PFSK-1 (cell line): Measurements from ENCODE around the gene DAO.

Source experiments
- POLR2AphosphoS5 ChIP-seq: IDR thresholded peaks from 2 replicates; pipeline ENCODE4 v1.6.1; 2012; ENCODE audit warnings: low read depth, mild to moderate bottlenecking, control low read depth, low read length, moderate library complexity
- TF ChIP-seq, protein P1 (sequence below), 2 experiments: IDR thresholded peaks; 2 replicates each; pipeline versions ENCODE4 v1.6.1 to v1.8.0; 2011 to 2012; ENCODE audit warnings: low read depth in 2 of 2, low read length in 2 of 2, control low read depth in 1 of 2, inconsistent platforms in 1 of 2, mild to moderate bottlenecking in 1 of 2, moderate library complexity in 1 of 2; ENCODE audit not compliant: insufficient read depth in 1 of 2

DNA sequence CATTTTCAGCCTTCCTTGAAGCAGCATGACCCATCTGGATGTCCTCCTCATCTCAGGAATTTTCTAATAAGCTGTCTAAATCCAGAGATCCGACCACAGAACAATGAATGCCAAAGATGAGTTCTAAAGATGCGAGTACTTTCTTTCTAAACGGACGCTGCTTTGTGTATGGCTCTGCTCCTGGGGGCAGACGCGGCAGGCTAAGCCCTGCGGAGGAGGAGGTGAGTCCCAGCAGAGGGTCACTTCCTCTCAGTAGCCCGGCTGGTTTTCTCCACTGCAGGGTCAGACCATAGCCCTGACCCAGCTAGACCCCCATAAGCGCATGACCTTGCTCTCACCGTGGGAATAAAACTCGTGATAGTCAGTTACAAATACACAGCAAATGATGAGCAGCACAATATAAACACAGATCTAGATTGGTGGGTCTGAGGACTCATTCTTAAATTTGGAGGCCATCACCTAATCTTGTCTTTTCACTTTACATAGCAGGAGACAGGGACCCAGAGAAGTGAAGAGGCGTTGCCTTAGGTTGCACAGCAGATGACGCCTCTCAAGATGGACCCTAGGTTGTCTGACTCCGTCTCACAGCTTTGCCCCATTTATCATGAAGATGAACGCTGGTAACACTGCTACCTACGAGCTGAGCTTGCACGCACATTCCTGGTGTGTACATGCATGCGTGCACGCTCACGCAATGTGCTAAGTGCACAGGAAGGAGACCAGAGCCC lies 39.1 kb upstream of the DAO start:
- TF ChIP-seq POLR2AphosphoS5 = no peak
- TF ChIP-seq, protein P1, sequence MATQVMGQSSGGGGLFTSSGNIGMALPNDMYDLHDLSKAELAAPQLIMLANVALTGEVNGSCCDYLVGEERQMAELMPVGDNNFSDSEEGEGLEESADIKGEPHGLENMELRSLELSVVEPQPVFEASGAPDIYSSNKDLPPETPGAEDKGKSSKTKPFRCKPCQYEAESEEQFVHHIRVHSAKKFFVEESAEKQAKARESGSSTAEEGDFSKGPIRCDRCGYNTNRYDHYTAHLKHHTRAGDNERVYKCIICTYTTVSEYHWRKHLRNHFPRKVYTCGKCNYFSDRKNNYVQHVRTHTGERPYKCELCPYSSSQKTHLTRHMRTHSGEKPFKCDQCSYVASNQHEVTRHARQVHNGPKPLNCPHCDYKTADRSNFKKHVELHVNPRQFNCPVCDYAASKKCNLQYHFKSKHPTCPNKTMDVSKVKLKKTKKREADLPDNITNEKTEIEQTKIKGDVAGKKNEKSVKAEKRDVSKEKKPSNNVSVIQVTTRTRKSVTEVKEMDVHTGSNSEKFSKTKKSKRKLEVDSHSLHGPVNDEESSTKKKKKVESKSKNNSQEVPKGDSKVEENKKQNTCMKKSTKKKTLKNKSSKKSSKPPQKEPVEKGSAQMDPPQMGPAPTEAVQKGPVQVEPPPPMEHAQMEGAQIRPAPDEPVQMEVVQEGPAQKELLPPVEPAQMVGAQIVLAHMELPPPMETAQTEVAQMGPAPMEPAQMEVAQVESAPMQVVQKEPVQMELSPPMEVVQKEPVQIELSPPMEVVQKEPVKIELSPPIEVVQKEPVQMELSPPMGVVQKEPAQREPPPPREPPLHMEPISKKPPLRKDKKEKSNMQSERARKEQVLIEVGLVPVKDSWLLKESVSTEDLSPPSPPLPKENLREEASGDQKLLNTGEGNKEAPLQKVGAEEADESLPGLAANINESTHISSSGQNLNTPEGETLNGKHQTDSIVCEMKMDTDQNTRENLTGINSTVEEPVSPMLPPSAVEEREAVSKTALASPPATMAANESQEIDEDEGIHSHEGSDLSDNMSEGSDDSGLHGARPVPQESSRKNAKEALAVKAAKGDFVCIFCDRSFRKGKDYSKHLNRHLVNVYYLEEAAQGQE (IDR thresholded peaks at IDR 0.05; ENCODE audit: insufficient read depth in 1 of 2, low read depth in 2 of 2, low read length in 2 of 2) = no peak
